HG03108 (cell line): ENCODE measurements around the gene PPBP.
"Not testable (repeated sequence)": the region's sequence is repeated elsewhere in the genome, so short reads cannot be mapped to it uniquely, and the experiment has no call there.

Source experiments
- ATAC-seq: cut with Tn5 transposase; IDR thresholded peaks from one replicate; pipeline ENCODE4 v1.9.1; 2021; ENCODE audit warnings: moderate library complexity; ENCODE audit not compliant: unreplicated experiment

The PPBP gene

GRCh38 chr4:73950376-73950920 is 37.5 kb downstream of the PPBP start:
- not testable (repeated sequence) for ATAC-seq

- ATAC-seq, result no peak
These were observed 38.8 kb downstream of the PPBP start for GRCh38 chr4:73948990-73949706.

DNA sequence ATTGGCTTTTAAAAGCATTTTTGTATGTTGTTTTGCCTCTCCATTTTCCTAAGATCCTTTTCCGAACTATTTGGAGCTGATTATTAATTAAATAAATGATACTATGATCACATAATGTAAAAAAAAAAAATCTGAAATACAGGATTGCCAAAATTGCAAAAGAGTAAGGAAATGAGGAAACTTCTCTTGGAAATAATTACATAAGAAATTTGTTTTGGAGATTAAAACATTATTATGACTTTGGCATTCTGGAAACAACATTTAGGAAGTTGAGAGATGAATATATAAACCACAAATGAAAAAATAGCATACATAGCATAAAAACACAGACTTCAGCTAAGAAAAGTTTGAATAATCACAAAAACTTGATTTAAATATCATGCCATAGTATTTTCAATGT is 39.7 kb downstream of the PPBP start:
- ATAC-seq, result no peak

DNA sequence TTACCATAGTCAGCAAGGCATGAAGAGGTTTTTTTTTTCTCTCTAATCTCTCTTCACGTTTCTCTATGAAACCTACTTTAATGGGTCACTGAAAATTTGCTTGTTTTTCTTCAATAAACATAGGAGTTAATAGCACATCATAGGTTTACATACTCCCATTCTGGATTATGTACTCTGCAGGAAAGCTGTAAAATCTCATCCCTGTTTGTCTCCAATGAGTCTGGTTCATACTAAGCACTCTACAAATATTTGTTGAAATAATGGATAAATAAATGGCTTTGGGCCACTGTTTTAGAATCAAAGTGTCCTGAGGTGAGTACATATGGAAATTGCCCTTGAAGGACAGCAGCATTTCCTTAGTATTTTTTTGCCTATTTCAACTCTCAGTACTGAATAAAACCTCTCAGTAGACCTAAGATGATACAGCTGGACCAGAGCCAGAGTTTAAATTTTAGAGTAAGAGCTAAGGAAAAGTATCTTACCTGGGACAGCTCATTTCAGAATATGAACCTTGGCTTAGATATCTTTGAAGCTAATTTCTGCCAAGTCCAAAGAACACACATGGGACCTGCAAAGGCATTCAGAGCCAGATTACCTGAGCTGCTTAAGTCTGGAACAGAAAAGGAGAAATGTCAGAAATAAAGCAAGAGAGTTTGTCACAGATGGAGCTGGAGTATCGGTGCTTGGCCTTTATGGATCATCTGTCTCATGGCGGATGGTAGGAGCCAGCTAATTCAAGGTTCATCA is 40.6 kb downstream of the PPBP start:
- no peak for ATAC-seq

DNA sequence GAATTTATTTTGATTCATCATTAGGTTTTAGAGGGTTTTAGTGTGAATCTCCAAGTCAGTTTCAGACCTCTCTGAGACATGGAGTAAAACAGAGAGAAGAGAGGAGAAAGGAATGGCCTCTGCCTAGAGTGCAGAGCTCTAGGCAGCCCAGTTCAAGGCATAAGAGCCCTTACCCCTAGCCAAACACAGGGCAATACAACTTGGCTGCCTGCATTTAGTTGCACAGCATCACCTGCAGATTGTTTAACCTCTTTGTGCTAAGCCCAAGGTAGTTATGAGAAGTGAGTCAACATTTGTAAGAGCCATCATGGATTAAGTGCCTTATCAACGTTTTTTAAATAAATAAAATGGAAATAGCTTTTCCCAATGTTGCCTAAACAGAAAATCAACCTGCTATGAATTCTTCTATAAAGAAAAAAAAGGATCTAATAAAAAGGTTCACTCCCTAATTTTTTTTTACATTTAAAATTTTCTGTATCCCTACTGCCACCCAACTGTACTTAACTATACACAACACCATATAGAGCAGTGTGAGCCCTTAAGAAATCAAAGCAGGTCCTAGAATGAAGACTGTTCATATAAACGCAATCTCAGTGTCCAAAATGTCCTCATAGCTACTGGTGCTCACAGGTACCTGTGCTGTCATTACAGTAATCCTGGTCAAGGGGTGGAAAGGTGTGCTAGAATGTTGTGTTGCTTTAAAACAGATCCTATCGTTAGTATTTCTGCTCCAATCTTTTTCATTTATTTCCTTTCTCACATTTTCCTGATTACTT is 42.1 kb downstream of the PPBP start:
- ATAC-seq, result no peak

GRCh38 chr4:73945140-73945539 is 42.9 kb downstream of the PPBP start:
- ATAC-seq, result no peak

- ATAC-seq, result no peak
These were observed 43.7 kb downstream of the PPBP start for GRCh38 chr4:73944061-73944875.

DNA sequence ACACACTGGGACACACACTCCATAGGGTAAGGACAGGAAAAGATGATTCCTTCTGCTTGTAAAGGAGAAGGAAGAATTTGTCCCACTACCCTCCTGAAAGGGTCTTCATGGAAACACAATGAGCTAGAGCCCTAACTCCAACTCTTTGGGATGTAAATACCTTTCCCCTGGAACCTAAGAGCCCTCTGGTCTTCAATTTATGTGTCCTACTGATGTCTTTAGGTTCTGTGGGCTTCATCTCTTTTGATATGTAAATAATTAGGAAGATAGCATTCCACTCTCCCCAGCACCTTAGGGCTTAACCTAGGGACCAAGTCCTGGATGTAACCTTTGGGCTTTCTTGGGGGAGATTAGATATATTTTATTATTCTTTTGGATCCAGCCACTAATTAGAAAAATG is 44.4 kb downstream of the PPBP start:
- ATAC-seq, result no peak

DNA sequence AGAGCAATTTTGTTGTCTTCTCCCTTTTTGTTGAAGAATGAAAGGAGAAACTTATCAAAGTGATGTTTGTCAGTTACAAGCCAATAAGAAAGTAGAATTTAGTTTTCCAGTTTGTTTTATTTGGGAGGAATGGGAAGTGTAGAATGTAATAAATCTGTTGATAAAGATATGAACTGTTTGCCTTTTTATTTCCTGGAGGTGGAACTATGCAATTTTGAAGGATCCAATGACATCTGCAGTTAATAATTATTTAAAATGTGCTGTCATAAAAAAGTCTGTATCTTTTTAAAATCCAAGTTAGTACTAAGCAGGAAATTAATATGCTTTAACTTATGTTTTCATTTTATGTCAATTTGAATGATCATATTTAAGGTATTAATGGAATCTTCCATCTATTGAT is 51.0 kb downstream of the PPBP start:
- ATAC-seq, result no peak
